ENCODE measurements around the gene NSD2.

NSD2 gene

GRCh38 chr4:1950369-1950768, 79.2 kb downstream of the NSD2 start:
- DNase-seq (ENCODE audit: low read depth in 1 of 2, low spot score in 1 of 2), result no peak
- TF ChIP-seq JUND (IDR thresholded peaks at IDR 0.05; ENCODE audit: low read depth), result no peak
- in situ Hi-C loops (cut with HindIII; ENCODE audit: low pct_unique_long_range_greater_than_20kb, low sequenced_read_pairs), result no loop called here

GRCh38 chr4:1952058-1952700, 81.0 kb downstream of the NSD2 start:
- no peak for TF ChIP-seq JUND (IDR thresholded peaks at IDR 0.05; ENCODE audit: low read depth)
- in situ Hi-C loops (cut with HindIII; ENCODE audit: low pct_unique_long_range_greater_than_20kb, low sequenced_read_pairs), result no loop called here
- no peak for DNase-seq (ENCODE audit: low read depth in 1 of 2, low spot score in 1 of 2)

GRCh38 chr4:1952719-1953118, 81.5 kb downstream of the NSD2 start:
- TF ChIP-seq JUND (IDR thresholded peaks at IDR 0.05; ENCODE audit: low read depth), result no peak
- DNase-seq (ENCODE audit: low read depth in 1 of 2, low spot score in 1 of 2), result no peak
- in situ Hi-C loops (cut with HindIII; ENCODE audit: low pct_unique_long_range_greater_than_20kb, low sequenced_read_pairs), result no loop called here

GRCh38 chr4:1953335-1953734, 82.1 kb downstream of the NSD2 start:
- DNase-seq (ENCODE audit: low read depth in 1 of 2, low spot score in 1 of 2), result no peak
- in situ Hi-C loops (cut with HindIII; ENCODE audit: low pct_unique_long_range_greater_than_20kb, low sequenced_read_pairs), result no loop called here
- TF ChIP-seq JUND (IDR thresholded peaks at IDR 0.05; ENCODE audit: low read depth), result no peak

GRCh38 chr4:1956631-1957030, 85.4 kb downstream of the NSD2 start:
- in situ Hi-C loops (cut with HindIII; ENCODE audit: low pct_unique_long_range_greater_than_20kb, low sequenced_read_pairs), result no loop called here
- no peak for DNase-seq (ENCODE audit: low read depth in 1 of 2, low spot score in 1 of 2)

GRCh38 chr4:1958276-1959103, 87.3 kb downstream of the NSD2 start:
- TF ChIP-seq JUND (IDR thresholded peaks at IDR 0.05; ENCODE audit: low read depth), result no peak
- DNase-seq (ENCODE audit: low read depth in 1 of 2, low spot score in 1 of 2), result no peak
- in situ Hi-C loops (cut with HindIII; ENCODE audit: low pct_unique_long_range_greater_than_20kb, low sequenced_read_pairs), result no loop called here

More at GRCh38 chr4:1956631-1957030, 85.4 kb downstream of the NSD2 start:
- no peak for TF ChIP-seq JUND (IDR thresholded peaks at IDR 0.05; ENCODE audit: low read depth)

- no peak for TF ChIP-seq JUND (IDR thresholded peaks at IDR 0.05; ENCODE audit: low read depth)
- in situ Hi-C loops (cut with HindIII; ENCODE audit: low pct_unique_long_range_greater_than_20kb, low sequenced_read_pairs), result no loop called here
- DNase-seq (ENCODE audit: low read depth in 1 of 2, low spot score in 1 of 2), result no peak
Observed at GRCh38 chr4:1959104-1959384, 87.9 kb downstream of the NSD2 start.

GRCh38 chr4:1960170-1960825, 89.1 kb downstream of the NSD2 start:
- TF ChIP-seq JUND (IDR thresholded peaks at IDR 0.05; ENCODE audit: low read depth), result no peak
- in situ Hi-C loops (cut with HindIII; ENCODE audit: low pct_unique_long_range_greater_than_20kb, low sequenced_read_pairs), result no loop called here
- DNase-seq (ENCODE audit: low read depth in 1 of 2, low spot score in 1 of 2), result no peak

GRCh38 chr4:1961038-1961437, 89.8 kb downstream of the NSD2 start:
- TF ChIP-seq JUND (IDR thresholded peaks at IDR 0.05; ENCODE audit: low read depth), result no peak
- no peak for DNase-seq (ENCODE audit: low read depth in 1 of 2, low spot score in 1 of 2)
- in situ Hi-C loops (cut with HindIII; ENCODE audit: low pct_unique_long_range_greater_than_20kb, low sequenced_read_pairs), result no loop called here

- DNase-seq (ENCODE audit: low read depth in 1 of 2, low spot score in 1 of 2), result no peak
- in situ Hi-C loops (cut with HindIII; ENCODE audit: low pct_unique_long_range_greater_than_20kb, low sequenced_read_pairs), result no loop called here
- no peak for TF ChIP-seq JUND (IDR thresholded peaks at IDR 0.05; ENCODE audit: low read depth)
Observed at GRCh38 chr4:1961563-1961962, 90.4 kb downstream of the NSD2 start.

- DNase-seq (ENCODE audit: low read depth in 1 of 2, low spot score in 1 of 2), result no peak
- in situ Hi-C loops (cut with HindIII; ENCODE audit: low pct_unique_long_range_greater_than_20kb, low sequenced_read_pairs), result no loop called here
- no peak for TF ChIP-seq JUND (IDR thresholded peaks at IDR 0.05; ENCODE audit: low read depth)
Observed at GRCh38 chr4:1962980-1963379, 91.8 kb downstream of the NSD2 start.

GRCh38 chr4:1964443-1964842, 93.2 kb downstream of the NSD2 start:
- in situ Hi-C loops (cut with HindIII; ENCODE audit: low pct_unique_long_range_greater_than_20kb, low sequenced_read_pairs), result no loop called here
- no peak for TF ChIP-seq JUND (IDR thresholded peaks at IDR 0.05; ENCODE audit: low read depth)
- DNase-seq (ENCODE audit: low read depth in 1 of 2, low spot score in 1 of 2), result no peak

GRCh38 chr4:1964971-1965370, 93.8 kb downstream of the NSD2 start:
- in situ Hi-C loops (cut with HindIII; ENCODE audit: low pct_unique_long_range_greater_than_20kb, low sequenced_read_pairs), result no loop called here
- DNase-seq (ENCODE audit: low read depth in 1 of 2, low spot score in 1 of 2), result no peak

More at GRCh38 chr4:1964971-1965370, 93.8 kb downstream of the NSD2 start:
- TF ChIP-seq JUND (IDR thresholded peaks at IDR 0.05; ENCODE audit: low read depth), result no peak
